Measurements from ENCODE around the gene TSPAN33.
A peak's percentile ranks its signal among the peaks of the same experiment; 100 is the strongest.

TSPAN33 gene

DNA sequence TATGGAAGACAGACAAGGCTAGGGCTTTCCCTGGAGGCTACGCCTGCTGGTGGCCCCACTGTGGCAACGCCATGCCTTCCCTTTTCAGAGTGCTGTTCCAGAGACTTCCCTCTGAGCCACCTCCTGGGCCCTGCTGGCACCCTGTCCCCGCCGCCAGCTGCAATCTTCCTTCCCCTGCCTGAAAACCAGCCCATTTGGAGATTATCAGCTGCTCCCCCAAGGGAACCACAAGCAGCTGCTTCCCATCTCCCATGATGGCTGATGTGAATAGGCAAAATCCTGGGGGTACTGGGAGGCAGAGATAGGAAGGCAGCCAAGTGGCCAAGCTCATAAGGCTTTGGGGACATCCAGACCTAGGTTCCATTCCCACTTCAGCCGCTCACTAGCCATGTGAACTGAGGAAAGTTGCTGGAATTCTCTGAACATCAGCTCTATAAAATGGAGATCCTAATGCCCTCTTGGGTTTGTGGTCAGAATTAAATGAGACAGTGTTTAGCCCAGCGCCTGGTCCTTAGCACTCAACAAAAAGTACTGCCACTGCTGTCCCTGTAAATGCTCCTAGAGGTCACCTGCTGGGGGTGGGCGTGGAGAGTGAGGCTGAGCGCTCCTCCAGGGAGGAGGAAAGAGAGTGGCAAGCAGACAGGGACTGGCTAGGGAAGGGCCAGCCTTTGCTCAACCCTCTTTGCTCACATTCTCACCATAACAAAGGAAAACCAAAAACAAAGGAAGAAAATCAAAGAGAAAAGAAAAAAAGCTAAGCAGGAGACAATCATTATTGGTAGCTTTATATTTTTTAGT lies 5.9 kb downstream of the TSPAN33 start:
- TF ChIP-seq ZNF830 (tag by site-specific recombination; IDR thresholded peaks at IDR 0.05; ENCODE audit: low read depth) (no peak), ZIC2 (tag by site-specific recombination; IDR thresholded peaks at IDR 0.05) (peak; percentile 92)
- CTCF ChIA-PET = interaction anchor here (0.6 to 2.5 kb wide), 2 partner anchors 13 to 220 kb away, joined by 3 to 25 read pairs; no protein-coding TSS in a partner anchor
- no peaks in the 10 kb centered on the region for H3K9me3 ChIP-seq (ENCODE audit: control insufficient read depth, insufficient read depth, low read depth, low read length)
- no peak overlapping the region for H3K27ac ChIP-seq (ENCODE audit: extremely low read depth, low read depth, low read length)
- POLR2A ChIA-PET = no interaction called here
- H3K4me1 ChIP-seq (ENCODE audit: control insufficient read depth, insufficient read depth, low read length) = no peaks in the 10 kb centered on the region
- H3K4me3 ChIP-seq (ENCODE audit: low read depth, low read length) = no peak overlapping the region
- no peaks in the 10 kb centered on the region for H3K36me3 ChIP-seq (ENCODE audit: control insufficient read depth in 2 of 2, insufficient read depth in 1 of 2, low read length in 2 of 2)

GRCh38 chr7:129157651-129158050 lies 13.1 kb downstream of the TSPAN33 start:
- Histone ChIP-seq H3K4me1 (ENCODE audit: control insufficient read depth, insufficient read depth, low read length) (no peaks in the 10 kb centered on the region), H3K36me3 (ENCODE audit: control insufficient read depth in 2 of 2, insufficient read depth in 1 of 2, low read length in 2 of 2) (no peaks in the 10 kb centered on the region), H3K4me3 (ENCODE audit: low read depth, low read length) (no peak overlapping the region), H3K9me3 (ENCODE audit: control insufficient read depth, insufficient read depth, low read depth, low read length) (no peaks in the 10 kb centered on the region), H3K27ac (ENCODE audit: extremely low read depth, low read depth, low read length) (no peak overlapping the region)
- no peak for TF ChIP-seq ZNF132 (tag by site-specific recombination; IDR thresholded peaks at IDR 0.05; ENCODE audit: borderline replicate concordance)
- TF ChIP-seq ZNF10 (tag by site-specific recombination; IDR thresholded peaks at IDR 0.05) = no peak
- TF ChIP-seq TRIM28 (IDR thresholded peaks at IDR 0.05; ENCODE audit: borderline replicate concordance, low read length) = no peak
- no peak for TF ChIP-seq REST (tag by site-specific recombination; IDR thresholded peaks at IDR 0.05)
- no peak for TF ChIP-seq ELK4 (IDR thresholded peaks at IDR 0.05; ENCODE audit: borderline replicate concordance, low read depth, low read length)
- TF ChIP-seq ZNF747 (tag by site-specific recombination; IDR thresholded peaks at IDR 0.05) = no peak
- TF ChIP-seq ZFP3 (tag by site-specific recombination; IDR thresholded peaks at IDR 0.05; ENCODE audit: low read depth) = no peak
- TF ChIP-seq KLF1 (tag by site-specific recombination; IDR thresholded peaks at IDR 0.05) = no peak
- TF ChIP-seq BCL11A (tag by site-specific recombination; IDR thresholded peaks at IDR 0.05; ENCODE audit: low read depth) = no peak
- no peak for TF ChIP-seq ZNF26 (tag by site-specific recombination; IDR thresholded peaks at IDR 0.05)
- TF ChIP-seq, protein P1, sequence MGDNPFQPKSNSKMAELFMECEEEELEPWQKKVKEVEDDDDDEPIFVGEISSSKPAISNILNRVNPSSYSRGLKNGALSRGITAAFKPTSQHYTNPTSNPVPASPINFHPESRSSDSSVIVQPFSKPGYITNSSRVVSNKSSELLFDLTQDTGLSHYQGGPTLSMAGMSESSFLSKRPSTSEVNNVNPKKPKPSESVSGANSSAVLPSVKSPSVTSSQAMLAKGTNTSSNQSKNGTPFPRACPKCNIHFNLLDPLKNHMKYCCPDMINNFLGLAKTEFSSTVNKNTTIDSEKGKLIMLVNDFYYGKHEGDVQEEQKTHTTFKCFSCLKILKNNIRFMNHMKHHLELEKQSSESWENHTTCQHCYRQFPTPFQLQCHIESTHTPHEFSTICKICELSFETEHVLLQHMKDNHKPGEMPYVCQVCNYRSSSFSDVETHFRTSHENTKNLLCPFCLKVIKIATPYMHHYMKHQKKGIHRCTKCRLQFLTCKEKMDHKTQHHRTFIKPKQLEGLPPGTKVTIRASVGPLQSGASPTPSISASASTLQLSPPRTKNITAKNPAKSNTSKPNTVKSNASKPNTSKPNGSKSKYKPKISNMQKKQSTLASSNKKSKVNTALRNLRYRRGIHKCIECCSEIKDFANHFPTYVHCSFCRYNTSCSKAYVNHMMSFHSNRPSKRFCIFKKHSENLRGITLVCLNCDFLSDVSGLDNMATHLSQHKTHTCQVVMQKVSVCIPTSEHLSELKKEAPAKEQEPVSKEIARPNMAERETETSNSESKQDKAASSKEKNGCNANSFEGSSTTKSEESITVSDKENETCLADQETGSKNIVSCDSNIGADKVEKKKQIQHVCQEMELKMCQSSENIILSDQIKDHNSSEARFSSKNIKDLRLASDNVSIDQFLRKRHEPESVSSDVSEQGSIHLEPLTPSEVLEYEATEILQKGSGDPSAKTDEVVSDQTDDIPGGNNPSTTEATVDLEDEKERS (tag by site-specific recombination; IDR thresholded peaks at IDR 0.05) = no peak
- no peak for TF ChIP-seq PRDM2 (tag by site-specific recombination; IDR thresholded peaks at IDR 0.05; ENCODE audit: borderline replicate concordance)
- CTCF ChIA-PET = no interaction called here
- POLR2A ChIA-PET = no interaction called here

Data from HEK293 (cell line).